Measurements from ENCODE around the gene ABCC8.
A peak's percentile ranks its signal among the peaks of the same experiment; 100 is the strongest.

Gene ABCC8

GRCh38 chr11:17479284-17480214 lies 2.9 kb upstream of the ABCC8 start:
- peaks cover 63 to 66% of the 10 kb centered on the region in 2 experiments for H3K27me3 ChIP-seq (ENCODE audit: control insufficient read depth in 1 of 2, insufficient read depth in 1 of 2, low read length in 2 of 2)
- no peaks in the 10 kb centered on the region for H3K79me1 ChIP-seq (replicated peaks; ENCODE audit: low read length, poor library complexity, severe bottlenecking)
- H3K4ac ChIP-seq (ENCODE audit: low read depth in 1 of 2, low read length in 2 of 2): no peak overlapping the region
- H3K14ac ChIP-seq (ENCODE audit: low read length in 2 of 2): no peak overlapping the region
- H3K18ac ChIP-seq (ENCODE audit: low read depth in 1 of 2, low read length in 2 of 2): no peak overlapping the region
- no peak overlapping the region for H2BK15ac ChIP-seq (ENCODE audit: low read depth, poor library complexity, severe bottlenecking)
- H3K9ac ChIP-seq (ENCODE audit: low read length): no peak overlapping the region
- peaks cover 9% of the 10 kb centered on the region for H3K4me1 ChIP-seq (ENCODE audit: control insufficient read depth, insufficient read depth, low read depth, low read length)
- no peak overlapping the region for H2BK120ac ChIP-seq (ENCODE audit: low read depth, low read length)
- no peak overlapping the region for H2AFZ ChIP-seq (ENCODE audit: low read depth, low read length)
- no peak overlapping the region for H2BK12ac ChIP-seq (ENCODE audit: low read length in 2 of 2)
- H4K8ac ChIP-seq (ENCODE audit: low read length): no peak overlapping the region
- no peak overlapping the region for H2BK5ac ChIP-seq (ENCODE audit: low read depth, low read length, poor library complexity, severe bottlenecking)
- peak; percentile 42 for DNase-seq
- no peak overlapping the region for H3K4me2 ChIP-seq (ENCODE audit: low read length, poor library complexity, severe bottlenecking)
- H3K27ac ChIP-seq (ENCODE audit: low read length, poor library complexity, severe bottlenecking): no peak overlapping the region
- no peak overlapping the region for H4K91ac ChIP-seq (ENCODE audit: low read length)
- no peaks in the 10 kb centered on the region for H3K9me3 ChIP-seq (ENCODE audit: control insufficient read depth, low read length)
- H3K4me3 ChIP-seq (ENCODE audit: insufficient read depth in 1 of 2, low read depth in 1 of 2, low read length in 2 of 2): peak overlapping the region in 1 of 2 experiments; percentile 59
- no peak overlapping the region for H3K23ac ChIP-seq (ENCODE audit: low read length in 2 of 2)
- no peaks in the 10 kb centered on the region for H3K36me3 ChIP-seq (ENCODE audit: control insufficient read depth in 1 of 2, insufficient read depth in 2 of 2, low read depth in 1 of 2, low read length in 2 of 2)
- 35% methylated on average over 13 of the region's 14 CpGs for WGBS
- no peak overlapping the region for H2AK5ac ChIP-seq (ENCODE audit: low read length, severe bottlenecking)

GRCh38 chr11:17478070-17478469 lies 1.4 kb upstream of the ABCC8 start:
- no peaks in the 10 kb centered on the region for H3K9me3 ChIP-seq (ENCODE audit: control insufficient read depth, low read length)
- H4K8ac ChIP-seq (ENCODE audit: low read length): no peak overlapping the region
- H3K14ac ChIP-seq (ENCODE audit: low read length in 2 of 2): no peak overlapping the region
- H3K27me3 ChIP-seq (ENCODE audit: control insufficient read depth in 1 of 2, insufficient read depth in 1 of 2, low read length in 2 of 2): peaks cover 72 to 76% of the 10 kb centered on the region in 2 experiments
- 49% methylated on average over 6 of the region's 6 CpGs for WGBS
- H2AFZ ChIP-seq (ENCODE audit: low read depth, low read length): no peak overlapping the region
- H3K4me2 ChIP-seq (ENCODE audit: low read length, poor library complexity, severe bottlenecking): no peak overlapping the region
- no peak overlapping the region for H3K4ac ChIP-seq (ENCODE audit: low read depth in 1 of 2, low read length in 2 of 2)
- no peak for DNase-seq
- H3K4me1 ChIP-seq (ENCODE audit: control insufficient read depth, insufficient read depth, low read depth, low read length): peaks cover 9% of the 10 kb centered on the region
- H3K36me3 ChIP-seq (ENCODE audit: control insufficient read depth in 1 of 2, insufficient read depth in 2 of 2, low read depth in 1 of 2, low read length in 2 of 2): no peaks in the 10 kb centered on the region
- no peak overlapping the region for H3K9ac ChIP-seq (ENCODE audit: low read length)
- H3K4me3 ChIP-seq (ENCODE audit: insufficient read depth in 1 of 2, low read depth in 1 of 2, low read length in 2 of 2): no peak overlapping the region
- H2BK15ac ChIP-seq (ENCODE audit: low read depth, poor library complexity, severe bottlenecking): no peak overlapping the region
- no peaks in the 10 kb centered on the region for H3K79me1 ChIP-seq (replicated peaks; ENCODE audit: low read length, poor library complexity, severe bottlenecking)
- H3K27ac ChIP-seq (ENCODE audit: low read length, poor library complexity, severe bottlenecking): no peak overlapping the region
- H3K18ac ChIP-seq (ENCODE audit: low read depth in 1 of 2, low read length in 2 of 2): no peak overlapping the region
- H2AK5ac ChIP-seq (ENCODE audit: low read length, severe bottlenecking): no peak overlapping the region
- no peak overlapping the region for H2BK12ac ChIP-seq (ENCODE audit: low read length in 2 of 2)
- H2BK120ac ChIP-seq (ENCODE audit: low read depth, low read length): no peak overlapping the region
- H4K91ac ChIP-seq (ENCODE audit: low read length): no peak overlapping the region
- no peak overlapping the region for H3K23ac ChIP-seq (ENCODE audit: low read length in 2 of 2)
- H2BK5ac ChIP-seq (ENCODE audit: low read depth, low read length, poor library complexity, severe bottlenecking): no peak overlapping the region

GRCh38 chr11:17477361-17477760 lies 716 bp upstream of the ABCC8 start:
- peaks cover 79 to 83% of the 10 kb centered on the region in 2 experiments for H3K27me3 ChIP-seq (ENCODE audit: control insufficient read depth in 1 of 2, insufficient read depth in 1 of 2, low read length in 2 of 2)
- no peak overlapping the region for H2BK5ac ChIP-seq (ENCODE audit: low read depth, low read length, poor library complexity, severe bottlenecking)
- H3K14ac ChIP-seq (ENCODE audit: low read length in 2 of 2): no peak overlapping the region
- H4K8ac ChIP-seq (ENCODE audit: low read length): no peak overlapping the region
- no peak overlapping the region for H3K18ac ChIP-seq (ENCODE audit: low read depth in 1 of 2, low read length in 2 of 2)
- H2BK120ac ChIP-seq (ENCODE audit: low read depth, low read length): no peak overlapping the region
- no peak overlapping the region for H2AFZ ChIP-seq (ENCODE audit: low read depth, low read length)
- H3K9me3 ChIP-seq (ENCODE audit: control insufficient read depth, low read length): no peaks in the 10 kb centered on the region
- no peak overlapping the region for H3K4ac ChIP-seq (ENCODE audit: low read depth in 1 of 2, low read length in 2 of 2)
- no peak for DNase-seq
- H2BK15ac ChIP-seq (ENCODE audit: low read depth, poor library complexity, severe bottlenecking): no peak overlapping the region
- H2BK12ac ChIP-seq (ENCODE audit: low read length in 2 of 2): no peak overlapping the region
- no peak overlapping the region for H3K27ac ChIP-seq (ENCODE audit: low read length, poor library complexity, severe bottlenecking)
- H3K4me1 ChIP-seq (ENCODE audit: control insufficient read depth, insufficient read depth, low read depth, low read length): peaks cover 9% of the 10 kb centered on the region
- H3K79me1 ChIP-seq (replicated peaks; ENCODE audit: low read length, poor library complexity, severe bottlenecking): no peaks in the 10 kb centered on the region
- H3K4me2 ChIP-seq (ENCODE audit: low read length, poor library complexity, severe bottlenecking): no peak overlapping the region
- H3K4me3 ChIP-seq (ENCODE audit: insufficient read depth in 1 of 2, low read depth in 1 of 2, low read length in 2 of 2): no peak overlapping the region
- H3K9ac ChIP-seq (ENCODE audit: low read length): no peak overlapping the region
- no peaks in the 10 kb centered on the region for H3K36me3 ChIP-seq (ENCODE audit: control insufficient read depth in 1 of 2, insufficient read depth in 2 of 2, low read depth in 1 of 2, low read length in 2 of 2)
- no peak overlapping the region for H4K91ac ChIP-seq (ENCODE audit: low read length)
- H2AK5ac ChIP-seq (ENCODE audit: low read length, severe bottlenecking): no peak overlapping the region
- H3K23ac ChIP-seq (ENCODE audit: low read length in 2 of 2): no peak overlapping the region
- 41% methylated on average over 5 of the region's 6 CpGs for WGBS

- H2AFZ ChIP-seq (ENCODE audit: low read depth, low read length): no peak overlapping the region
- H3K4me3 ChIP-seq (ENCODE audit: insufficient read depth in 1 of 2, low read depth in 1 of 2, low read length in 2 of 2): no peak overlapping the region
- H3K4ac ChIP-seq (ENCODE audit: low read depth in 1 of 2, low read length in 2 of 2): no peak overlapping the region
- H3K4me2 ChIP-seq (ENCODE audit: low read length, poor library complexity, severe bottlenecking): no peak overlapping the region
- H2BK120ac ChIP-seq (ENCODE audit: low read depth, low read length): no peak overlapping the region
- no peak overlapping the region for H2BK15ac ChIP-seq (ENCODE audit: low read depth, poor library complexity, severe bottlenecking)
- DNase-seq: no peak
- H3K14ac ChIP-seq (ENCODE audit: low read length in 2 of 2): no peak overlapping the region
- no peak overlapping the region for H4K91ac ChIP-seq (ENCODE audit: low read length)
- H2AK5ac ChIP-seq (ENCODE audit: low read length, severe bottlenecking): no peak overlapping the region
- no peaks in the 10 kb centered on the region for H3K36me3 ChIP-seq (ENCODE audit: control insufficient read depth in 1 of 2, insufficient read depth in 2 of 2, low read depth in 1 of 2, low read length in 2 of 2)
- H3K23ac ChIP-seq (ENCODE audit: low read length in 2 of 2): no peak overlapping the region
- H3K18ac ChIP-seq (ENCODE audit: low read depth in 1 of 2, low read length in 2 of 2): no peak overlapping the region
- no peak overlapping the region for H4K8ac ChIP-seq (ENCODE audit: low read length)
- no peaks in the 10 kb centered on the region for H3K9me3 ChIP-seq (ENCODE audit: control insufficient read depth, low read length)
- no peak overlapping the region for H3K27ac ChIP-seq (ENCODE audit: low read length, poor library complexity, severe bottlenecking)
- no peak overlapping the region for H2BK5ac ChIP-seq (ENCODE audit: low read depth, low read length, poor library complexity, severe bottlenecking)
- peaks cover 9% of the 10 kb centered on the region for H3K4me1 ChIP-seq (ENCODE audit: control insufficient read depth, insufficient read depth, low read depth, low read length)
- no peak overlapping the region for H3K9ac ChIP-seq (ENCODE audit: low read length)
- no peaks in the 10 kb centered on the region for H3K79me1 ChIP-seq (replicated peaks; ENCODE audit: low read length, poor library complexity, severe bottlenecking)
- 5% methylated on average over 9 of the region's 9 CpGs for whole genome bisulfite sequencing
- H3K27me3 ChIP-seq (ENCODE audit: control insufficient read depth in 1 of 2, insufficient read depth in 1 of 2, low read length in 2 of 2): peaks cover 82 to 84% of the 10 kb centered on the region in 2 experiments
- H2BK12ac ChIP-seq (ENCODE audit: low read length in 2 of 2): no peak overlapping the region
Observed at GRCh38 chr11:17477084-17477333, 364 bp upstream of the ABCC8 start.
